ENCODE measurements around the gene NFE2L3. TPM values are rescaled to one million over a fixed set of nuclear protein-coding genes. Genes with fewer than 3 reads are reported as not detected.

NFE2L3 gene
- polyA plus RNA-seq, 1 donor from 2014 or later: 4.9 TPM

DNA sequence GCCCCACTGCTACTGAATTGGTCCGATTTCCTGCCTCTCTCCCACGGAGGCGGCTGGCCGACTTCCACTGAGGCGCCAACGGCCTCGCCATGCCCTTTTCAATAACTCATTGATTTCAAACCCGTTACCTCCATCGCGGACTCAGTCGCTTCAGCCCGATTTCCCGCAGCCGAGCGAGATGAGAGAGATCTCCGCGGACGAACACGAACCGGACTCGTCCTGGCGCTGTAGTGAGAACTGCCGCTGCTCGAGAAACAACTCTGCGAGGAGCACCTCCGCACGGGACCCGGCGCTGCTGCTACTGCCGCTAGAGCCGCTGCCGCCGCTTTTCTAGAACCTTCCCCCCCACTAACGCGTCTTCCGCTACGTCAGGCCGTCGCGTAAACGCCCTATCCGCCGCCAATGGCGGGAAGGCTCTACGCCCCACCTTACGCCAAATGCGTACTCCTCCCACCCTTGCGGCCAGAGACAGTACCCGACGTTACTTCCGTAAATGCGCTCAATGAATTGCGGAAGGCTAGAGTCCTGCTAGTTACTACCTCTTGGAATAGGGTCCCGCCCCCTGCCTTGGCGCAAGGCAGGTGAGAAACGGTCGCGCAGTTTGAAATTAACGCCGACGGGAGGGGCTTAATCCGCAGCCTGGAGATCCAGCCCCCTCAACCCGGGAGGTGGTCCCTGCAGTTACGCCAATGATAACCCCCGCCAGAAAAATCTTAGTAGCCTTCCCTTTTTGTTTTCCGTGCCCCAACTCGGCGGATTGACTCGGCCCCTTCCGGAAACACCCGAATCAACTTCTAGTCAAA lies 48.6 kb downstream of the NFE2L3 start, which contains the start of gene HNRNPA2B1:
TSS of gene HNRNPA2B1 (minus strand) at position 303 of the 803 bp plus-strand sequence. CDS start at position 134, 169 bp downstream.
- peaks cover 44 to 63% (median 46%) of the 10 kb centered on the region in 3 donors for H3K4me1 Mint-ChIP-seq
- peak within 1 kb of the TSS; percentile 99 to 100 (median 100) for H3K27ac Mint-ChIP-seq
- H3K9me3 Mint-ChIP-seq: peaks cover 0 to 2% (median 0%) of the 10 kb centered on the region in 3 donors
- H3K4me3 Mint-ChIP-seq: peak within 1 kb of the TSS; percentile 98 to 100 (median 99)
- peaks cover 15% of the 10 kb centered on the region for H3K36me3 Mint-ChIP-seq
- H3K27me3 Mint-ChIP-seq: no peaks in the 10 kb centered on the region

DNA sequence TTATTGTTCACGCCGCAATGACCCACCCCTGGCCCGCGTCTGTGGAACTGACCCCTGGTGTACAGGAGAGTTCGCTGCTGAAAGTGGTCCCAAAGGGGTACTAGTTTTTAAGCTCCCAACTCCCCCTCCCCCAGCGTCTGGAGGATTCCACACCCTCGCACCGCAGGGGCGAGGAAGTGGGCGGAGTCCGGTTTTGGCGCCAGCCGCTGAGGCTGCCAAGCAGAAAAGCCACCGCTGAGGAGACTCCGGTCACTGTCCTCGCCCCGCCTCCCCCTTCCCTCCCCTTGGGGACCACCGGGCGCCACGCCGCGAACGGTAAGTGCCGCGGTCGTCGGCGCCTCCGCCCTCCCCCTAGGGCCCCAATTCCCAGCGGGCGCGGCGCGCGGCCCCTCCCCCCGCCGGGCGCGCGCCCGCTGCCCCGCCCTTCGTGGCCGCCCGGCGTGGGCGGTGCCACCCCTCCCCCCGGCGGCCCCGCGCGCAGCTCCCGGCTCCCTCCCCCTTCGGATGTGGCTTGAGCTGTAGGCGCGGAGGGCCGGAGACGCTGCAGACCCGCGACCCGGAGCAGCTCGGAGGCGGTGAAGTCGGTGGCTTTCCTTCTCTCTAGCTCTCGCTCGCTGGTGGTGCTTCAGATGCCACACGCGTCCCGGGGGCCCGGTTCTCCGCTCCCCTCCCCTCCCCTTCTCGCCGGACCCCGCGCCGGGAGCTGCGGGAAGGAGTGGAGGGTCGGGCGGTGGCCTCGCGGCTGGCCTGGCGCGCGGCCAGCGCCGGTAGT lies 49.4 kb downstream of the NFE2L3 start, which contains the start of gene CBX3:
TSS of gene CBX3 (plus strand) at position 499 of the 772 bp plus-strand sequence. CDS start 1,254 bp downstream, outside the sequence.
- Mint-ChIP-seq H3K9me3 (peaks cover 0 to 2% (median 0%) of the 10 kb centered on the region in 3 donors), H3K36me3 (peaks cover 15% of the 10 kb centered on the region), H3K27me3 (no peaks in the 10 kb centered on the region), H3K4me3 (peak within 1 kb of the TSS; percentile 98 to 100 (median 99)), H3K4me1 (peaks cover 37 to 60% (median 38%) of the 10 kb centered on the region in 3 donors), H3K27ac (peak within 1 kb of the TSS; percentile 99 to 100 (median 100))

DNA sequence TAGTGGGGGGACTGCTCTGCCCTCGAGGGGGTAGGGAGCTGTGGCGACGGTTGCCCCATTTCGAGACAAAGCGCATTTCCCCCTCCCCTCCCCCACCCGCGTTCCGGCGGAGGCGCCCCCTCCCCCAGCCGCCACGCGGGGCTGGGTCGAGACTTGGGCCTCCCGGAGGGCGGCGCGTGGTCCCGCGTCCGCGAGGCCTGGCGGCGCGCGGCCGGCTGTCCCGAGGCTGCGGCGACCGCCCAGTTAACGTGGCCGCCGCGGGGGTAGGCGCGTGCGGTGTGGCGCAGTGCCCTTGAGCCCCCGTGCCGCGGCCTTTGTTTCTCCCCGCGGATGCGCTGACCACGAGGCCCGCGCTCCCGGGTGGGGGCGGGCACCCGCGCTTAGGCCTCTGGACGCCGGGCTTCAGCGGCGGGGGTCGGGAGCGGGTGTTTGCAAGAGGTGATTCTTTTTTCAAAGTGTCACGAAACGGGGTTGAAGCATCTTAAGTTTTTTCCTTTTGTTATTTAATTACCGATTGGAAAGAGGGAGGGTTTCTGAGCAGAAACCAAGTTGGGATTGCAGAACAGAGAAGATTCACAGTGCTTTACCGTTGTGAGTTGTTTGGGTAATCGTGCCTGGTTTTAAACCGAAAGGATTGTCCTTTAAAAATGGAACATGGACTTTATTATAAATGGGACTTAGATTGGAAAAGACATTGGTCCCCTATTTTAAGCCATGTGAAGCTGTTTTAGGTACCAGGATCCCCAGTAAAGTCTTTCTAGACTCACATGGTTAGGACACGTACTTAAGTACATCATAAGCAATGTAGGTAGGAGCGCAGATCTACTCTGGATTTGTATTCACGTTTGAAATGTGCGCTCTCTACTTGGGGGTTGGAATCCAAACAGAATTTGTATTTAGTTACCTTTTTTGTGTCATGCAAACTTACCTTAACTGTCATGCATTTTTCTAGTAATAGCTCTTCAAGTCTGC lies 50.3 kb downstream of the NFE2L3 start:
- H3K27me3 Mint-ChIP-seq: no peaks in the 10 kb centered on the region
- H3K9me3 Mint-ChIP-seq: peaks cover 0 to 2% (median 0%) of the 10 kb centered on the region in 3 donors
- peak overlapping the region; percentile 93 to 100 (median 100) for H3K27ac Mint-ChIP-seq
- H3K36me3 Mint-ChIP-seq: peaks cover 16% of the 10 kb centered on the region
- H3K4me3 Mint-ChIP-seq: peak overlapping the region; percentile 86 to 98 (median 95)
- peaks cover 31 to 58% (median 31%) of the 10 kb centered on the region in 3 donors for H3K4me1 Mint-ChIP-seq

DNA sequence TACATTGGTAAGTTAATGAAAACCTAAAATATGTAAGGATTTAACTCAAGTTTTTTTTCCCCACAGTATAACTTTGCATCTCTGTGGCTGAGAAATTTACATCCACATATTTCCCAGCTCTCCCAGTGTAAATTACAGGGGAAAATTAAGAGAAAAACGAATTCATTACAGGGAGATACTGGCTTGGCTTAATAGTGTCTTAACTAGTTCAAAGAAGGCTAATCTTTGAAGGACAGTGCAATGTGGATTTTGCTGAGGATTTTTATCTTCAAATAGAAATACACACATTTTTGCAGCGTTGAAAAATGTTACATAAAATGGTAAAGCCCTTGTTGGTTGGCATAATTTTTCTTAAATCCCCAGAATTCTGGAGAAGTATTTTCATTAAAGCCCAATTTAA lies 51.0 kb downstream of the NFE2L3 start:
- peaks cover 14% of the 10 kb centered on the region for H3K36me3 Mint-ChIP-seq
- H3K4me1 Mint-ChIP-seq: peaks cover 28 to 52% (median 30%) of the 10 kb centered on the region in 3 donors
- peak overlapping the region; percentile 93 to 94 (median 93) for H3K27ac Mint-ChIP-seq
- H3K9me3 Mint-ChIP-seq: peaks cover 0 to 2% (median 0%) of the 10 kb centered on the region in 3 donors
- no peaks in the 10 kb centered on the region for H3K27me3 Mint-ChIP-seq
- peak overlapping the region; percentile 86 to 96 (median 94) for H3K4me3 Mint-ChIP-seq

DNA sequence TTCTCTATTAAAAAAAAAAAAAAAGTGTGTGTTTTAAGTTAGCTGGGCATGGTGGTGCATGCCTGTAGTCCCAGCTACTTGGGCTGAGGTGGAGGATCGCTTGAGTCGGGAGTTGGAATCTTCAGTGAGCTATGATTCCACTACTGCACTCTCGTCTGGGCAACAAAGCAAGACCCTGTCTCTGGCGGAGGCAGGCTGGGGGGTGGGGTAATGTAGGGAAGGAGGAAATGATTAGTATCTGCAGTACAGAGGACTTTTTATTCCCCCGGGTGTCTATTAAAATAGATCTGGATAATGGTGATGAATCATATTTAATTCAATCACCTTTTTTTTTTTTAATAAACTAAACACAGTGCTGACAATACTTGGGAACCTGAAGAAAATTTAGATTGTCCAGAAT lies 56.0 kb downstream of the NFE2L3 start:
- peaks cover 26 to 33% (median 32%) of the 10 kb centered on the region in 3 donors for H3K4me1 Mint-ChIP-seq
- peaks cover 14% of the 10 kb centered on the region for H3K36me3 Mint-ChIP-seq
- peak overlapping the region in 1 of 3 donors; percentile 67 for H3K27ac Mint-ChIP-seq
- H3K9me3 Mint-ChIP-seq: no peaks in the 10 kb centered on the region
- H3K4me3 Mint-ChIP-seq: peak overlapping the region in 1 of 4 donors; percentile 72
- H3K27me3 Mint-ChIP-seq: no peaks in the 10 kb centered on the region

DNA sequence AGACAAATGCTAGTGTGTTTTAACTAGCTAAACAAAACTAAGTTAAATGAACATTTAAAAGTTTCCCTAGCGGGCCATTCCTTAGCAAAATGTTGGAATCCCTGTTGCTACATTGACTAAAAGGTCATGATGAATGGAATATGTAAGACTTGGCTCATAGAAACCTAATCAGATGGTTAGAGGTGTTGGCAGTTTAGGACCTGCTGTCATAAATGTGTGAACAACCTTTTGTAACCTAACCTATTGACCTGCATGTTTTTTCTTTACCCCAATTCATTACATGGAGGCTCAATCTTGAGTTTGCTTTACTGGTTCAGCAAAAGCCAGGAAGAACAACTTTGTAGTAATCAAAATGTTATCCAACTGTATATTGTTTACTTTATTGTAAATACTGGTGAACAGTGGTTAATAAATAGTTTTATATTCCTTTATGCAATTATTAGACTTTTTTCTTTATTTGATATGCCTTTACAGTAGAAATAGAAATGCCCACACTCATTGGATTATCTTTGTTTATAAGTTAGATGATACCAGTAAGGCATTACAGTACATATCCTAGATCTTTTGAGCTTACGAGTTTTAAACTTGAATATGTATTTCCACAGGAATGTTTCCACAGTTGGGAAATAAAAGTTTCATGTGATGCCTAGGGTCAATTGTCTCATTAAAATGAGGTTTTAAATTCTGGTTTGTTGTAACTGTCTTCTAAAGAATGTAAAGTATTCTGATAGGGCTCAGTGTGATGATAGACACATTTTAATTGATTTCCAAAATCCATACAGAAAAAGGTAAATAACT lies 61.1 kb downstream of the NFE2L3 start:
- Mint-ChIP-seq H3K36me3 (peaks cover 12% of the 10 kb centered on the region), H3K4me3 (peak overlapping the region in 1 of 4 donors; percentile 26), H3K27me3 (no peaks in the 10 kb centered on the region), H3K27ac (no peak overlapping the region), H3K4me1 (peaks cover 4 to 9% (median 8%) of the 10 kb centered on the region in 3 donors), H3K9me3 (no peaks in the 10 kb centered on the region)

DNA sequence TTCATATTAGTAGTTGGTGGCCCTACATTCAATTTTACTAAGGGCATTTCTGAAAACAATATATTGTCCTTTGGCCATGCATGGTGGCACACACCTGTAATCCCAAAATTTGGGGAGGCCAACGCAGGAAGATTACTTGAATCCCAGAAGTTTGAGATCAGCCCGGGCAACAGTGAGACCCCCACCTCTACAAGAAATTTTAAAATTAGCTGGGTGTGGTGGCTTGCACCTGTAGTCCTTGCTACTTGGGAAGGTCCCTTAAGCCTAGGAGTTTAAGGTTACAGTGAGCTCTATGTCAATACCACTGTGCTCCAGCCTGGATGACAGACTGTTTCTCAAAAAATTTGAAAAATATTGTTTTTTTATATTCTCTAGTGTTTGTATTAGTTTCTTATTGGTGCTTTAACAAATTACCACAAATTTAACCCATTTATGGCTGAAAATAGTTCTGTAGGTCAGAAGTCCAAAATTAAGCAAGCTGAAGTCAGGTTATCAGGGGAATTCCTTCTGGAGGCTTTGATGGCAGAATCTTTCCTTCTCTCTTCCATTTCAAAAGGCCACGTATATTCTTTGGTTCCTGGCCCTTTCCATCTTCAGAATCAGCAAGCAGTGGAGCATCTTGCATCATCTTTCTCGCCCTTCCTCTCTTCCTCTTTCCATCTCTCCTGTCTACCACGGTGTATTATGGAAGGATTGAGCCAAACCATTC lies 62.0 kb downstream of the NFE2L3 start:
- Mint-ChIP-seq H3K4me3 (no peak overlapping the region), H3K9me3 (no peaks in the 10 kb centered on the region), H3K27ac (no peak overlapping the region), H3K4me1 (peaks cover 4 to 9% (median 8%) of the 10 kb centered on the region in 3 donors), H3K36me3 (peaks cover 12% of the 10 kb centered on the region), H3K27me3 (no peaks in the 10 kb centered on the region)

DNA sequence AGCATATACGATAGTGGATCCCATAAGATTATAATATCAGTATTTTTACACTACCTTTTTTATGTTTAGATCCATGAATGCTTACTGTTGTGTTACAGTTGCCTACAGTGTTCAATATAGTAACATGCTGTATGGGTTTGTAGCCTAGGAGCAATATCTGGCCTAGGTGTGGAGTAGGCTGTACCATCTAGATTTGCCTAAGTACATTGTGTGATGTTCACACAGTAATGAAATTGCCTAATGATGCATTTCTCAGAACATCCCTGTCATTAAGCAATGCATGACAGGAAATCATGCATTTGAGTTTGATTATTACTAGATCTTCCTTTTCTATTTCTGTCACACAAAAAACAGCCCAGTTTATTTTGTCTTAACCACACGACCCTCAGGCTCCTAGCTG lies 64.1 kb downstream of the NFE2L3 start:
- Mint-ChIP-seq H3K4me1 (peaks cover 2 to 9% (median 8%) of the 10 kb centered on the region in 3 donors), H3K4me3 (no peak overlapping the region), H3K9me3 (no peaks in the 10 kb centered on the region), H3K36me3 (peaks cover 10% of the 10 kb centered on the region), H3K27ac (peak overlapping the region in 1 of 3 donors; percentile 13), H3K27me3 (no peaks in the 10 kb centered on the region)

DNA sequence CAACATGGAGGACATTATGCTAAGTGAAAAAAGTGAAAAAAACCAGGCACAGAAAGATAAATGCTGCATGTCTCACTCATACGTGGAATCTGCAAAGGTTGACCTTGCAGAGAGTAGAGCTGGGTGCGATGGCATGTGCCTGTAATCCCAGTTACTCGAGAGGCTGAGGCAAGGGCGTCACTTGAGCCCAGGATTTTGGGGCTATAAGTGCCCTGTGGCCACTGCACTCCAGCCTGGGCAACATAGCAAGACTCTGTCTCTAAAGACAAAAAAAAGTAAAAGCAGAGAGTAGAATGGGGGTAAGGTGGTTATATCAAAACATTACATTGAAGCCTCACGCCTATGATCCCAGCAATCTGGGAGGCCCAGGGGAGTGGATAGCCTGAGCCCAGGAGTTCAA lies 72.4 kb downstream of the NFE2L3 start:
- Mint-ChIP-seq H3K4me1 (no peaks in the 10 kb centered on the region), H3K27me3 (peaks cover 8% of the 10 kb centered on the region), H3K36me3 (no peaks in the 10 kb centered on the region), H3K27ac (no peak overlapping the region), H3K4me3 (no peak overlapping the region), H3K9me3 (peaks cover 0 to 3% (median 0%) of the 10 kb centered on the region in 3 donors)

DNA sequence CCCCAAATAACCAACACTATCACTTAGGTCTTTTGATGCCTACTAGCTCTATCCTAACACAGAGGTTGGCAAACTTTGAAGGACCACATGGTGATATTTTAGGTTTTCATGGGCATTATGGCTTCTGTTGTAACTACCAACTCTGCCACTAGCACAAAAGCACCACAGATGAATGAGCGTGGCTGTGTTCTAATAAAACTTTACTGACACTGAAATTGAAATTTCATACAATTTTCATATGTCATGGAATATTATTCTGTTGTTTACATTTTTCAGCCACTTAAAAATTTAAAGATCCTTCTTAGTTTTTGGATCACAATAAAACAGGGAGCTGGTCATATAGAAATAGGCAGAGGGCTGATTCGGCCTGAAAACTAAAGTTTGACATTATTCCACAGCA lies 76.0 kb downstream of the NFE2L3 start:
- no peaks in the 10 kb centered on the region for H3K36me3 Mint-ChIP-seq
- no peaks in the 10 kb centered on the region for H3K4me1 Mint-ChIP-seq
- no peak overlapping the region for H3K4me3 Mint-ChIP-seq
- peaks cover 0 to 3% (median 0%) of the 10 kb centered on the region in 3 donors for H3K9me3 Mint-ChIP-seq
- H3K27ac Mint-ChIP-seq: no peak overlapping the region
- peaks cover 11% of the 10 kb centered on the region for H3K27me3 Mint-ChIP-seq

DNA sequence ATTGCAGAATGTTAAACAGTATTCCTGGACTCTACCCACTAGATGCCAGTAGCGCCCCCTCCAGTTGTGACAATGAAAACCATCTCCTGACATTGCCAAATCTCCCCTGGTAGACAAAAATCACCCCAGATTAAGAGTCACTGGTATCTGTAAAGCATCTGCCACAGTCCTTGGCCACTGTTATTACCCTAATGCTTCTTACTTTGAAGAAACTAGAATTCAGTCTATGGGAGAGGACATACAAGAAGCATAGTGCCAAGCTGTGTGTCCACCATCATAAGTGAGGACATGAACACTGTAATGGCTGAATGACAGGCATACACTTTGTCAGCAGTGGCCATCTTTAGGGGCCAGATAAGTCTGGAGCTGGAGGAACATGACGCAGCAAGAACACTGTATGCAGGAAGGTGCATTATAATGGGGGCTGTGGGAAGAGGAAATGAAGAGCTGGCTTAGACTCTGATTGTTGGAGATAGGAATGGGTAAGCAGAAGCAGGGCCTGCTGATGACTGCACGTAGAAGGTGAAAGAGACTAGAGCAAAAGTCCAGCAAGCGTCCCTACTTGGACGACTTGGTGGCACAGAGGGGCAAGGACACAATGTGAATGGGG lies 82.0 kb downstream of the NFE2L3 start:
- Mint-ChIP-seq H3K27me3 (peaks cover 7% of the 10 kb centered on the region), H3K36me3 (peaks cover 2% of the 10 kb centered on the region), H3K4me3 (no peak overlapping the region), H3K9me3 (peaks cover 0 to 2% (median 0%) of the 10 kb centered on the region in 3 donors), H3K4me1 (no peaks in the 10 kb centered on the region), H3K27ac (no peak overlapping the region)
